ENCODE results near the gene MROH2B.

Gene MROH2B

DNA sequence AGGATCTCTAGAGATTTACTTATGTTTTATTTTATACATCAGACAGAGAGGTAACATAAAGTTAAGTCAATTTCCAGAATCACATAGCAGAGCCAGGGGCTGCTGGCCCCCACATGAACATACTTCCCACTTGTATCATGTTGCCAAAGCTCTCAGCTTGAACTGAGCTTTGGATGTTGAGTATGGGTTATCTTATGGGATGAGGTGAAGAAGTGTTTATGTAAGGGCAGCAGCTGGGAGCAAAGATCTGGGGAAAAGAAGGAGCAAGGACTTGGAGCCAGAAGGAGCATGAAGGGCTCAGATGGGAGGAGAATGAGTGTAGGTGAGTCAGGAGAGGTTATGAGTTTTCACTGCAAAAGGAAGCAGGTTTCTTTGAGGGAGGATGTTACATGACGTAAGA lies 72.0 kb downstream of the MROH2B start:
- no peaks in the 10 kb centered on the region for H3K9me3 Mint-ChIP-seq
- no peaks in the 10 kb centered on the region for H3K36me3 Mint-ChIP-seq (ENCODE audit: low read depth)
- no peak overlapping the region for H3K4me3 Mint-ChIP-seq
- H3K27ac Mint-ChIP-seq: no peak overlapping the region
- no peaks in the 10 kb centered on the region for H3K27me3 Mint-ChIP-seq
- H3K4me1 Mint-ChIP-seq (ENCODE audit: low read depth): no peaks in the 10 kb centered on the region
- intact Hi-C loops (cut with micrococcal nuclease): no loop called here

- H3K9me3 Mint-ChIP-seq: no peaks in the 10 kb centered on the region
- no peak overlapping the region for H3K27ac Mint-ChIP-seq
- no peaks in the 10 kb centered on the region for H3K4me1 Mint-ChIP-seq (ENCODE audit: low read depth)
- intact Hi-C loops (cut with micrococcal nuclease): no loop called here
- no peaks in the 10 kb centered on the region for H3K36me3 Mint-ChIP-seq (ENCODE audit: low read depth)
- H3K27me3 Mint-ChIP-seq: no peaks in the 10 kb centered on the region
- H3K4me3 Mint-ChIP-seq: no peak overlapping the region
Observed at GRCh38 chr5:40995801-40996586, 75.1 kb downstream of the MROH2B start.

DNA sequence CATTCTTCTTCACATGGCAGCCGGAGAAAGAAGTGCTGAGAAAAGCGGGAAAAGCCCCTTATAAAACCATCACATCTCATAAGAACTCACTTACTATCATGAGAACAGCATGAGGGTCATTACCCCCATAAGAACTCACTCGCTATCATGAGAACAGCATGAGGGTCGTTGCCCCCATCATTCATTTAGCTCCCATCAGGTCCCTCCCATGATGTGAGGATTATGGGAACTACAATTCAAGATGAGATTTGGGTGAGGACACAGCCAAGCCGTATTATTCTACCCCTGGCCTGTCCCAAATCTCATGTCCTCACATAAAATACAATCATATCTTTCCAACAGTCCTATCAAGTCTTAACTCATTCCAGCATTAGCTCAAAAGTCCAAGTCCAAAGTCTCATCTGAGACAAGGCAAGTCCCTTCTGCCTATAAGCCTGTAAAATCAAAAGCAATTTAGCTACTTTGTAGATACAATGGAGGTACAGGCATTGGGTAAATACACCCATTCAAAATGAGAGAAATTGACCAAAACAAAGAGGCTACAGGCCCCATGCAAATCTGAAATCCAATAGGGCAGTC lies 79.1 kb downstream of the MROH2B start:
- Mint-ChIP-seq H3K27me3 (no peaks in the 10 kb centered on the region), H3K27ac (no peak overlapping the region), H3K4me3 (no peak overlapping the region), H3K36me3 (ENCODE audit: low read depth) (no peaks in the 10 kb centered on the region), H3K4me1 (ENCODE audit: low read depth) (no peaks in the 10 kb centered on the region), H3K9me3 (no peaks in the 10 kb centered on the region)
- intact Hi-C loops (cut with micrococcal nuclease): no loop called here

DNA sequence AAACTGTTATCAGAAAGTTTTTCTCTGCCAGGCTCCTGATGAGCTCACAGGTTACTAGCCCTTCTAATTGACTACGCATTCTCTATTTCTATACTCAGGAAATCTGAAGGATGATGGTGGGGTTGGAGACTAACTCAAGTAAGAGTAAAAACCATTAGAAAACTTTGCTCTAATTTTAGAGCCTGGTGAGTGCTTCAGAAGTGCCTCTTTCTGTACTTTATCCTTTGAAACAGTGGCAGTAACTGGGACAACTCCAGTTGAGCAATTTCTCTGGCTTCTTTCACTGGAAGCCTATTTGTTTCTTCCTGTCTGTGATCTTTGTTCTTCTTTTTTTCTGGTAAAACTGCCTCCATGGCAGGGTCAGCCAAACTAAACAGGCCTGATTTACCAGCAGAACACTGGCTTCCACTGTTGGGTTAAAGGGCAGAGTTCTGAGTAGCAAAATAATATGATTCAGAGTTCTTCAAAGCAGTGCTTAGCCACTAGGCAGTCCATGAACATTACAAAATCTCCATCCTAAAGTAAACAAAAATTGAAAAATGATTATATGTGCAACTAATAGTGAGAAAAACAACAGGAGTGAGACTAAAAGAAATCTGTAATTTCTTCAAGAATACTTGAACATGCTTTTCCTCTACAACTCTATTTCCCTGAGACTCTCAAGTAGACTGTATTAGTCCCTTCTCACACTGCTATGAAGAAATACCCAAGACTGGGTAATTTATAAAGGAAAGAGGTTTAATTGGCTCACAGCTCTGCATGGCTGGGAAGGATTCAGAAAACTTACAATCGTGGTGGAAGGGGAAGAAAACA lies 79.8 kb downstream of the MROH2B start:
- Mint-ChIP-seq H3K4me3 (no peak overlapping the region), H3K27ac (no peak overlapping the region), H3K36me3 (ENCODE audit: low read depth) (no peaks in the 10 kb centered on the region), H3K27me3 (no peaks in the 10 kb centered on the region), H3K9me3 (no peaks in the 10 kb centered on the region), H3K4me1 (ENCODE audit: low read depth) (no peaks in the 10 kb centered on the region)
- intact Hi-C loops (cut with micrococcal nuclease): no loop called here

DNA sequence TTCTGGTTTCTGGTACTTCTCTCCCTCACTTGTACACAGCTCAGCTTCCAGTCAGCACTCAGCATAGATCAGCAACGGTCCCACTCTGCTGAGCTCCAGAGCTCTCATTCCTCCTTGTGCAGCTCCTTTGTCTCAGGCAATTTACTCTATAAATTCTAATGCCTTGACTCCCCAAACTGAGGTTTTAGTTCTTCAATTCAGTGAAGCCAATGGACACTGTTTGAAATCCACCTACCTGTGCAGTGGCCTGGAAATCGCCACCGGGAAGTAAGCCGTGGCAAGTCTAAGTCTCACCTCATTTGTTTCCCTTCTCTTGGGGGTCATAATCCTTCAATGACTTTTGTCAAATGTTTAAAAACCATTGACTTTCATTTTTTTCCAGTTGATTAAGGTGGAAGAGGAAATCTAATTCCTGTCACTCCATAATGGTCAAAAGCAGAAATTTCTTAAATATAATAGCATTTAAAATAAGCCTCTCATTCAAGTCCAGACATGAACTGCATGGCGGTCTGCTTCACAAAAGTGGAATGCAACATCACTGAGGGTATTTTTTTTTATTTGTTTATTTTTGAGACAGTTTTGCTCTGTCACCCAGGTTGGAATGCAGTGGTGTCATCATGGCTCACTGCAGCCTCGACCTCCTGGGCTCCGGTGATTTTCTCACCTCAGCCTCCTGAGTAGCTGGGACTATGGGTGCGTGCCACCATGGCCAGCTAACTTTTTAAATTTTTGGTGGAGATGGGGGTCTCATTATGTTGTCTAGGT lies 82.2 kb downstream of the MROH2B start:
- Mint-ChIP-seq H3K4me3 (no peak overlapping the region), H3K36me3 (ENCODE audit: low read depth) (no peaks in the 10 kb centered on the region), H3K9me3 (no peaks in the 10 kb centered on the region), H3K27ac (no peak overlapping the region), H3K4me1 (ENCODE audit: low read depth) (no peaks in the 10 kb centered on the region), H3K27me3 (no peaks in the 10 kb centered on the region)
- intact Hi-C loops (cut with micrococcal nuclease): no loop called here

DNA sequence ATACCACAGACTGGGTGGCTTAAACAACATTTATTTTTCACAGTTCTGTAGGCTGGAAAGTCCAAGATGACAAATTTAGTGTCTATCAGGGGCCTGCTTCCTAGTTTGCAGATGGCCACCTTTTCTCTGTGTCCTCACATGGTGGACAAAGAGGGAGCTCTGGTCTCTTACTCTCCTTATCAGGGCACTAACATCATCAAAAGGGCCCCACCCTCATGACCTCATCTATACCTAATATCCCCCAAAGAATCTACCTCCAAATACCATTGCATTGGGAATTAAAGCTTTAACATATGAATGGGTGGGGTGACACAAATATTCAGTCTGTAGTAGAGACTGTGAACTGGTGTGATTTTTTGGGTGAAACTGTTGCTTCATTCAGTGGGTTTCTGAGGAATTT lies 83.8 kb downstream of the MROH2B start:
- H3K36me3 Mint-ChIP-seq (ENCODE audit: low read depth): no peaks in the 10 kb centered on the region
- H3K27me3 Mint-ChIP-seq: no peaks in the 10 kb centered on the region
- H3K4me3 Mint-ChIP-seq: no peak overlapping the region
- no peaks in the 10 kb centered on the region for H3K4me1 Mint-ChIP-seq (ENCODE audit: low read depth)
- no peaks in the 10 kb centered on the region for H3K9me3 Mint-ChIP-seq
- intact Hi-C loops (cut with micrococcal nuclease): no loop called here
- no peak overlapping the region for H3K27ac Mint-ChIP-seq

GRCh38 chr5:40986666-40987065 lies 84.5 kb downstream of the MROH2B start:
- Mint-ChIP-seq H3K36me3 (ENCODE audit: low read depth) (no peaks in the 10 kb centered on the region), H3K27ac (no peak overlapping the region), H3K4me1 (ENCODE audit: low read depth) (no peaks in the 10 kb centered on the region), H3K9me3 (no peaks in the 10 kb centered on the region), H3K4me3 (no peak overlapping the region), H3K27me3 (no peaks in the 10 kb centered on the region)
- intact Hi-C loops (cut with micrococcal nuclease): no loop called here

DNA sequence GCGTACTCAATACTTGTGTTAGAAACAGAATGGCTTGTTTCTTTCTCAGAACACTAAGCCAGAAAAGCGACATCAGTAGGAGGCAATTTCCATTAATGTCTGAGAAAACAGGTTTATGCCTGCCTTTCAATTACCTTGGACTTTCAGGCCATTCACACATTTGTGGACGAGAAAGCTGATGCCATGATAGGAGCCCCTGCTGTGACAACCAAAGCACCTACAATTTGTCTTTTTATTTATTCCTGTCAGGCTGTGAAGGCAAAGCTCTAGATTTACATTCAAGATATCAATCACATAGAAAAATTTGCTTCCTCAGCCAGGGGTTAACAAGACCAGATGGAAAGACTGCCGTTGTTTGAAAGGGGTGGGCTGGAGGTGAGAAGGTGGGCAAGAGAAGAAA lies 85.6 kb downstream of the MROH2B start:
- Mint-ChIP-seq H3K9me3 (no peaks in the 10 kb centered on the region), H3K27ac (no peak overlapping the region), H3K4me1 (ENCODE audit: low read depth) (no peaks in the 10 kb centered on the region), H3K36me3 (ENCODE audit: low read depth) (no peaks in the 10 kb centered on the region), H3K4me3 (no peak overlapping the region), H3K27me3 (no peaks in the 10 kb centered on the region)
- intact Hi-C loops (cut with micrococcal nuclease): no loop called here

DNA sequence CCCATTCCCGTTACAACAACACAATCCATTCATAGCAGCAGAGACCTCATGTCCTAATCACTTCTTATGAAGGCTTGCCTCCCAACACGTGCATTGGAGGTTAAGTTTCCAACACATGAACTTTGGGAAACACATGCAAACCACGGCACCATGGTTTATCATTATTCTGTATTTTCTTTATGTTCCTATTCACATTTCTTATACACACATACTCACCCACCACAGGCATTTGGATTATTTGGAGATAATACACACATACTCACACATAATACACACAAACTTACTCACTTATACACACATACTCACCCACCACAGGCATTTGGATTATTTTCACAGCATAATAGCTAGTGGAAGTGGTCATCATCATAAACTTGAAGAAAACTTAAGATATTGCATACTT lies 86.3 kb downstream of the MROH2B start:
- Mint-ChIP-seq H3K27me3 (no peaks in the 10 kb centered on the region), H3K36me3 (ENCODE audit: low read depth) (no peaks in the 10 kb centered on the region), H3K4me1 (ENCODE audit: low read depth) (no peaks in the 10 kb centered on the region), H3K27ac (no peak overlapping the region), H3K4me3 (no peak overlapping the region), H3K9me3 (no peaks in the 10 kb centered on the region)
- intact Hi-C loops (cut with micrococcal nuclease): no loop called here

DNA sequence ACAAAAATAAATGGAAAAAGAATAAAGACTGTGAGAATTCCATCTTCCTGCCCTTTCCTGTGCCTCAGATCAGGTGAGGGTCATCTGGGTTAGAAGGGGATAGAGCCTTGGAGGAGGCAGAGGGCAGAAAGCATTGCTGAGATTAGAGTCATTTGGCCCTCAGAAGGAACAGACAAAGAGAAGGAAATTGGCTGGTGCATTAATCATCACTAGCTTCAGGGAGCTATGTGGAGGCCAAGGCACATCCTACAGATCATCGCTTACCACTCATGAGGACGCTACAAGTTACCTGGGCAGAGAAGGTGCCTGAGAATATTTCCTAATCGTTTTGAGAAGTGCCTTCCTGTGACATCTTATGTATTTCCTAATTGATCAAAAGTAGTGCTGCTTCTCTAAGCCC lies 87.4 kb downstream of the MROH2B start:
- Mint-ChIP-seq H3K4me3 (no peak overlapping the region), H3K36me3 (ENCODE audit: low read depth) (no peaks in the 10 kb centered on the region), H3K9me3 (no peaks in the 10 kb centered on the region), H3K27me3 (no peaks in the 10 kb centered on the region), H3K4me1 (ENCODE audit: low read depth) (no peaks in the 10 kb centered on the region), H3K27ac (no peak overlapping the region)
- intact Hi-C loops (cut with micrococcal nuclease): no loop called here

DNA sequence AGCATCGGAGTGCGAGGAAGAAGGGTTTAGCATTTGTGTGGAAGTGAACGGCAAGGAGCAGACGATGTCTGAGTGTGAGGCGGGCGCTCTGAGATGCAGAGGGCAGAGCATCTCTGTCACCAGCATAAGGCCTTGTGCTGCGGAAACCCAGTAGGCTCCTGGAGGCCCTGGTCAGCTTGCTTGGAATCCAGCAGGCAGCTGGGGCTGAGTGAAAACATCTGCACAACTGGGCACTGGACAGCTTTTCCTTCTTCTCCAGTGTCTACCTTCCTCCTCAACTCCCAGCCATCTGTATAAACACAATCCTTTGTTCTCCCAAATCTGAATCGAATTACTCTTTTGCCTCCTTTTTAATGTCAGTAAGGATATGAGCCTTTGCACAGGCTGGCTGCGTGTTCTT lies 89.7 kb downstream of the MROH2B start:
- Mint-ChIP-seq H3K4me1 (ENCODE audit: low read depth) (no peaks in the 10 kb centered on the region), H3K27me3 (no peaks in the 10 kb centered on the region), H3K27ac (no peak overlapping the region), H3K9me3 (no peaks in the 10 kb centered on the region), H3K36me3 (ENCODE audit: low read depth) (no peaks in the 10 kb centered on the region), H3K4me3 (no peak overlapping the region)
- intact Hi-C loops (cut with micrococcal nuclease): no loop called here

DNA sequence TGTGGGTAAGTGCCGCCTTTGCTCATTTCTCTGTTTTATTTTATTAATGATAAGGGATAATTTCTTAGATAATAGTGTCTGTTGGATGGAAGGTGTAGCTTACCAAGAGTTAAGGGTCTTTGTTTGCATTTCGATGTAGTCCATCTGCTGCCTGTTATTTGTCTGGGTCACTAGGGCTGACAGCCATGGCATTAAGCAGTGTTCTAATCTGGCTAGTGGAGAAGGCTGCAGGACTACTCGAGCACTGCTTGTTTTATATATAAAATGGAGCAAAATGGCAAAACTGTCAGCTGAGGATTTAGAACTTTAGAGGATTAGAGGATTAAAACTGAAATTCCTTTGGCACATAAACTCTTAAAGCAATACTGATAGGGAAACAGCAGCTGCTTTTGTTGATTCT lies 94.3 kb downstream of the MROH2B start:
- H3K9me3 Mint-ChIP-seq: no peaks in the 10 kb centered on the region
- no peaks in the 10 kb centered on the region for H3K4me1 Mint-ChIP-seq (ENCODE audit: low read depth)
- no peak overlapping the region for H3K4me3 Mint-ChIP-seq
- no peak overlapping the region for H3K27ac Mint-ChIP-seq
- no peaks in the 10 kb centered on the region for H3K27me3 Mint-ChIP-seq
- H3K36me3 Mint-ChIP-seq (ENCODE audit: low read depth): no peaks in the 10 kb centered on the region
- intact Hi-C loops (cut with micrococcal nuclease): no loop called here

DNA sequence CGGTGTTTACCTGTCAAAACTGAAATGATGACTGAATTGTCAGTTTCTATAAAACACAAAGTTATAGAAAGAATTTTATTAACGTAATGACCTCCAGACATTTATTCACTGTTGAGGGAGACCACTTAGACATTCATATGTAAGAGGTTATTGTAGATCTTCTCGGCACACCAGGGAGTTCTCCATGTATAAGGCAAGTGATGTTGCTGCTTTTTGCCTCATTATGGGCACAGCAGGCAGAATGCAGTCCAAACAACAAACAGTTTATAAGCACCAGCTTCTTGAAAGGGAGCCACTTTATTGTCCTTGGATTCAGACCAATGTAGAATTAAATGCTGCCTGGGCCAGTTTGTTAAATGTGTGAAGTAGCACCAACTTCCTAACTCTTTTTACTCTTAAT lies 95.1 kb downstream of the MROH2B start:
- Mint-ChIP-seq H3K27ac (no peak overlapping the region), H3K4me1 (ENCODE audit: low read depth) (no peaks in the 10 kb centered on the region), H3K4me3 (no peak overlapping the region), H3K9me3 (no peaks in the 10 kb centered on the region), H3K27me3 (no peaks in the 10 kb centered on the region), H3K36me3 (ENCODE audit: low read depth) (no peaks in the 10 kb centered on the region)
- intact Hi-C loops (cut with micrococcal nuclease): no loop called here

All from dendritic cell treated with granulocyte-macrophage colony-stimulating factor and Interleukin-4, amounts not matched to agents 40 ng/mL and 50 ng/mL, for 4 days (primary cell).